ENCODE results near the gene ITGB4. TPM values are rescaled to one million over a fixed set of nuclear protein-coding genes. Genes with fewer than 3 reads are reported as not detected.
A peak's percentile ranks its signal among the peaks of the same experiment; 100 is the strongest.

ITGB4 gene
- polyA plus RNA-seq, 1 of the 3 experiments (the other 2 are of a cell fraction): 7.0 TPM

DNA sequence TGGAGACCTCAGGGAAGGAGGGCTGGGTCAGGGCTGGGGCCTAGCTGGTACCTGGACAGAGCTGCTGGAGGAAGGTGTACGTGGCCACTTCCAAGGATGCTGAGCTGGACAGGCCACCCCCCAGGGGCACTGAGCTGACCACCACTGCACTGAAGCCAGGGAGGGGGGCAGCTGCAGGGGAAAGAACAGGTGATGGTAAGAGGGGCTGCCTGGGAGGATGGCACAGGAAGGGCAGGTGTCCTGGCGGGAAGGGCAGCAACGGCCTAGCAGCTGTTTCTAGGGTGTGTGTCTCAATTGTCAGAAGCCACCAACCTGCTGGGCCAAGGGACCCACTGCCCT is 42.0 kb downstream of the ITGB4 start:
- Histone ChIP-seq H3F3A (replicated peaks; ENCODE audit: insufficient read depth) (peaks cover 20% of the 10 kb centered on the region), H3K36me3 (replicated peaks in 1 of 2; ENCODE audit: control insufficient read depth in 1 of 2, insufficient read depth in 2 of 2, low read length in 1 of 2) (peaks cover 0 to 3% of the 10 kb centered on the region in 2 experiments), H3K9me3 (no peaks in the 10 kb centered on the region), H3K4me2 (peak overlapping the region; percentile 98), H2AFZ (ENCODE audit: low read depth) (no peak overlapping the region), H3K9ac (no peak overlapping the region), H3K4me3 (ENCODE audit: low read depth in 2 of 2, low read length in 1 of 2) (no peak overlapping the region), H3K79me2 (ENCODE audit: insufficient read depth) (no peaks in the 10 kb centered on the region), H3K27ac (ENCODE audit: low read depth in 2 of 2, low read length in 1 of 2) (no peak overlapping the region), H3K27me3 (ENCODE audit: insufficient read depth) (no peaks in the 10 kb centered on the region), H3K9me2 (no peaks in the 10 kb centered on the region), H4K20me1 (ENCODE audit: insufficient read depth) (no peaks in the 10 kb centered on the region), H3K4me1 (ENCODE audit: control insufficient read depth in 1 of 2, insufficient read depth in 2 of 2, low read depth in 1 of 2, low read length in 1 of 2) (peaks cover 8 to 13% of the 10 kb centered on the region in 2 experiments; a peak in 2 of 4 replicates)
- no peak for TF ChIP-seq GABPA (IDR thresholded peaks at IDR 0.05; ENCODE audit: low read depth)
- no peak for TF ChIP-seq REST (IDR thresholded peaks at IDR 0.05; ENCODE audit: low read depth, low read length)
- TF ChIP-seq ELF1 (IDR thresholded peaks at IDR 0.05): no peak
- no peak for TF ChIP-seq GATA2 (CRISPR knock-in tag; IDR thresholded peaks at IDR 0.05)
- TF ChIP-seq SMC3 (IDR thresholded peaks at IDR 0.05; ENCODE audit: low read depth, low read length): no peak
- TF ChIP-seq CHD2 (IDR thresholded peaks at IDR 0.05; ENCODE audit: low read length, partially characterized antibody): no peak
- TF ChIP-seq JUND (IDR thresholded peaks at IDR 0.05): no peak
- TF ChIP-seq EP300 (IDR thresholded peaks at IDR 0.05; ENCODE audit: borderline replicate concordance in 1 of 2, low read depth in 1 of 2, low read length in 1 of 2): no peak
- TF ChIP-seq TEAD4 (IDR thresholded peaks at IDR 0.05; ENCODE audit: borderline replicate concordance, insufficient read depth): no peak
- TF ChIP-seq, protein P1, sequence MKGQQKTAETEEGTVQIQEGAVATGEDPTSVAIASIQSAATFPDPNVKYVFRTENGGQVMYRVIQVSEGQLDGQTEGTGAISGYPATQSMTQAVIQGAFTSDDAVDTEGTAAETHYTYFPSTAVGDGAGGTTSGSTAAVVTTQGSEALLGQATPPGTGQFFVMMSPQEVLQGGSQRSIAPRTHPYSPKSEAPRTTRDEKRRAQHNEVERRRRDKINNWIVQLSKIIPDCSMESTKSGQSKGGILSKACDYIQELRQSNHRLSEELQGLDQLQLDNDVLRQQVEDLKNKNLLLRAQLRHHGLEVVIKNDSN (IDR thresholded peaks at IDR 0.05; ENCODE audit: borderline replicate concordance, low read depth): no peak
- no peak for TF ChIP-seq RAD21 (IDR thresholded peaks at IDR 0.05; ENCODE audit: low read length)
- no peak for TF ChIP-seq SIN3A (IDR thresholded peaks at IDR 0.05; ENCODE audit: borderline replicate concordance, low read depth, low read length)
- TF ChIP-seq POLR2AphosphoS5 (IDR thresholded peaks at IDR 0.05; ENCODE audit: low read depth, low read length): no peak
- no peak for TF ChIP-seq FOXM1 (IDR thresholded peaks at IDR 0.05; ENCODE audit: low read depth)
- no peak for TF ChIP-seq RFX5 (IDR thresholded peaks at IDR 0.05; ENCODE audit: low read length)
- WGBS (ENCODE audit: low lambda C conversion rate): 96% methylated on average over 3 of the region's 3 CpGs
- ChIA-PET POLR2A (interaction anchor here (1.1 to 8.4 kb wide), 5 partner anchors 9 to 36 kb away, joined by 3 to 161 read pairs (median 8); partner anchors contain the start of gene UNK), CTCF (interaction anchor here (1.1 to 31.4 kb wide), 7 partner anchors 9 to 130 kb away, joined by 4 to 1370 read pairs (median 121); partner anchors contain the start of genes SMIM5 and UNK)
- no peak for DNase-seq

All from SK-N-SH (cell line).